ENCODE measurements around the gene GREB1L.

GREB1L gene

DNA sequence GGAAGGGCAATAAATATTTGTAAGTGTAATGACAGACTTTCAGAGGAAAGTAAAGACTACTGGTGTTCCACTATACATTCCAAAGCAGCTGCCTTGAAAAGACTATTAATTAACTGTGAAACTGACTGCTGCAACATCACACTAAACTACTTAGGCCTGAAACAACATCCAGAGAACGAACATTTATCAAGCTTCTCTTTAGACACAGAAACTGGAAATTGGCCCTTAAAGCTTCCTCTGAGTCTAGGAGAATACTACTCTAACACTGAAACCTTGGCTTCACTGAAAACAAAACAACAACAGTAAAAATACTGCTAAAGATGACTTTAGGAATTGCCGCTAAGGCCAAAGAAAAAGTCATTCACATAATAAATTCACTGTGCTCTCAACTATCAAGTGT is 283.9 kb downstream of the GREB1L start:
- Histone ChIP-seq H3K4ac (ENCODE audit: low read length) (no peak overlapping the region), H3K4me1 (ENCODE audit: control insufficient read depth in 2 of 2, insufficient read depth in 1 of 2, low read depth in 1 of 2, low read length in 2 of 2) (no peaks in the 10 kb centered on the region), H2BK5ac (ENCODE audit: low read length) (no peak overlapping the region), H3K27ac (replicated peaks; ENCODE audit: low read length) (no peak overlapping the region), H2BK120ac (ENCODE audit: low read depth, low read length) (no peak overlapping the region), H3K18ac (ENCODE audit: low read length) (no peak overlapping the region), H3K14ac (ENCODE audit: low read length) (no peak overlapping the region), H3K9ac (ENCODE audit: low read depth, low read length, poor library complexity) (no peak overlapping the region), H2BK12ac (ENCODE audit: low read length) (no peak overlapping the region), H3K4me3 (ENCODE audit: low read length in 2 of 2) (no peak overlapping the region), H3K27me3 (ENCODE audit: control insufficient read depth in 3 of 3, insufficient read depth in 3 of 3, low read depth in 1 of 3, low read length in 3 of 3) (no peaks in the 10 kb centered on the region), H3K36me3 (replicated peaks in 1 of 2; ENCODE audit: control insufficient read depth in 2 of 2, insufficient read depth in 2 of 2, low read length in 2 of 2) (peaks cover 12 to 99% of the 10 kb centered on the region in 2 donors), H3K79me1 (ENCODE audit: low read depth, low read length) (no peaks in the 10 kb centered on the region), H2AK5ac (ENCODE audit: low read depth, low read length) (no peak overlapping the region), H2BK15ac (ENCODE audit: low read length) (no peak overlapping the region), H4K8ac (ENCODE audit: low read depth, low read length) (no peak overlapping the region), H2AFZ (ENCODE audit: low read length) (no peak overlapping the region), H3K4me2 (ENCODE audit: insufficient read depth, low read length, poor library complexity, severe bottlenecking) (no peak overlapping the region), H3K9me3 (replicated peaks in 1 of 2; ENCODE audit: control insufficient read depth in 2 of 2, insufficient read depth in 1 of 2, low read depth in 1 of 2, low read length in 2 of 2) (no peaks in the 10 kb centered on the region), H4K91ac (ENCODE audit: low read depth, low read length, poor library complexity) (no peak overlapping the region), H3K23ac (ENCODE audit: low read depth, low read length, poor library complexity) (no peak overlapping the region)
- no CpG with 5 or more reads among the region's 2 CpGs for WGBS, 2 donors (ENCODE audit: extremely low coverage in 2 of 2, insufficient read length in 2 of 2, insufficient replicate concordance in 1 of 2)
- no peak for DNase-seq (ENCODE audit: low spot score)

DNA sequence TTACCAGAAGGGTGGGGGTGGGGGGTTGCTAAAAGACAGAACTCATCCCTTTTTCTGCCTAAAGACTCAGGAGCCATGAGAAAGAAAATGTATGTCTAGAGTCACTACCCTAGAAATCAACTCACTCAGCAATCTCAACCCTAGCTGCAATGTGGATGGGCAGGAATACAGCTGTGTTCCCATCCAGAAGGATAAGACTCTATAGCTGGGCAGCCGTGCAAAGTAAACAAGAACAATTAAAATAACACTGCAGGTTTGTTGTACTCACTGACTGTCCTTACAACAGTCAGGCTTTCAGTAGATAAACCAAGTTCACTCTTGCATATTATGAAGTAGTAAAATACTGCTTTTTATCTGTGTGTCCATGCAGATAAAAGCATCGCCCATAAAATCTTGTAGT is 284.4 kb downstream of the GREB1L start:
- Histone ChIP-seq H3K36me3 (replicated peaks in 1 of 2; ENCODE audit: control insufficient read depth in 2 of 2, insufficient read depth in 2 of 2, low read length in 2 of 2) (peaks cover 12 to 99% of the 10 kb centered on the region in 2 donors), H3K27ac (replicated peaks; ENCODE audit: low read length) (no peak overlapping the region)

GRCh38 chr18:21534327-21534726 is 292.3 kb downstream of the GREB1L start:
- H2BK12ac ChIP-seq (ENCODE audit: low read length) = no peak overlapping the region
- no peak overlapping the region for H3K23ac ChIP-seq (ENCODE audit: low read depth, low read length, poor library complexity)
- no CpG with 5 or more reads among the region's 1 CpG for WGBS, 2 donors (ENCODE audit: extremely low coverage in 2 of 2, insufficient read length in 2 of 2, insufficient replicate concordance in 1 of 2)
- H3K27ac ChIP-seq (replicated peaks; ENCODE audit: low read length) = no peak overlapping the region
- H3K4me1 ChIP-seq (ENCODE audit: control insufficient read depth in 2 of 2, insufficient read depth in 1 of 2, low read depth in 1 of 2, low read length in 2 of 2) = no peaks in the 10 kb centered on the region
- H3K27me3 ChIP-seq (ENCODE audit: control insufficient read depth in 3 of 3, insufficient read depth in 3 of 3, low read depth in 1 of 3, low read length in 3 of 3) = no peaks in the 10 kb centered on the region
- no peak overlapping the region for H2BK5ac ChIP-seq (ENCODE audit: low read length)
- H3K4me2 ChIP-seq (ENCODE audit: insufficient read depth, low read length, poor library complexity, severe bottlenecking) = no peak overlapping the region
- H3K79me1 ChIP-seq (ENCODE audit: low read depth, low read length) = no peaks in the 10 kb centered on the region
- no peak overlapping the region for H2BK15ac ChIP-seq (ENCODE audit: low read length)
- H3K4ac ChIP-seq (ENCODE audit: low read length) = no peak overlapping the region
- peaks cover 0 to 3% of the 10 kb centered on the region in 2 donors for H3K9me3 ChIP-seq (replicated peaks in 1 of 2; ENCODE audit: control insufficient read depth in 2 of 2, insufficient read depth in 1 of 2, low read depth in 1 of 2, low read length in 2 of 2)
- no peak overlapping the region for H3K4me3 ChIP-seq (ENCODE audit: low read length in 2 of 2)
- no peak overlapping the region for H3K9ac ChIP-seq (ENCODE audit: low read depth, low read length, poor library complexity)
- no peak overlapping the region for H2AFZ ChIP-seq (ENCODE audit: low read length)
- H3K18ac ChIP-seq (ENCODE audit: low read length) = no peak overlapping the region
- H2BK120ac ChIP-seq (ENCODE audit: low read depth, low read length) = no peak overlapping the region
- no peak for DNase-seq (ENCODE audit: low spot score)
- no peak overlapping the region for H3K14ac ChIP-seq (ENCODE audit: low read length)
- no peak overlapping the region for H4K91ac ChIP-seq (ENCODE audit: low read depth, low read length, poor library complexity)
- peaks cover 4 to 93% of the 10 kb centered on the region in 2 donors for H3K36me3 ChIP-seq (replicated peaks in 1 of 2; ENCODE audit: control insufficient read depth in 2 of 2, insufficient read depth in 2 of 2, low read length in 2 of 2)
- H2AK5ac ChIP-seq (ENCODE audit: low read depth, low read length) = no peak overlapping the region
- H4K8ac ChIP-seq (ENCODE audit: low read depth, low read length) = no peak overlapping the region

More for the DNA sequence above, 284.4 kb downstream of the GREB1L start:
- H3K23ac ChIP-seq (ENCODE audit: low read depth, low read length, poor library complexity) = no peak overlapping the region
- no peak overlapping the region for H4K8ac ChIP-seq (ENCODE audit: low read depth, low read length)
- H2AFZ ChIP-seq (ENCODE audit: low read length) = no peak overlapping the region
- no peaks in the 10 kb centered on the region for H3K79me1 ChIP-seq (ENCODE audit: low read depth, low read length)
- no peak overlapping the region for H3K9ac ChIP-seq (ENCODE audit: low read depth, low read length, poor library complexity)
- WGBS, 2 donors (ENCODE audit: extremely low coverage in 2 of 2, insufficient read length in 2 of 2, insufficient replicate concordance in 1 of 2) = no CpG with 5 or more reads among the region's 2 CpGs
- no peaks in the 10 kb centered on the region for H3K27me3 ChIP-seq (ENCODE audit: control insufficient read depth in 3 of 3, insufficient read depth in 3 of 3, low read depth in 1 of 3, low read length in 3 of 3)
- no peak overlapping the region for H3K4ac ChIP-seq (ENCODE audit: low read length)
- H2BK15ac ChIP-seq (ENCODE audit: low read length) = no peak overlapping the region
- DNase-seq (ENCODE audit: low spot score) = no peak
- no peak overlapping the region for H3K18ac ChIP-seq (ENCODE audit: low read length)
- no peak overlapping the region for H2BK120ac ChIP-seq (ENCODE audit: low read depth, low read length)
- H4K91ac ChIP-seq (ENCODE audit: low read depth, low read length, poor library complexity) = no peak overlapping the region
- no peak overlapping the region for H2BK12ac ChIP-seq (ENCODE audit: low read length)
- H3K4me2 ChIP-seq (ENCODE audit: insufficient read depth, low read length, poor library complexity, severe bottlenecking) = no peak overlapping the region
- H2AK5ac ChIP-seq (ENCODE audit: low read depth, low read length) = no peak overlapping the region
- H3K4me3 ChIP-seq (ENCODE audit: low read length in 2 of 2) = no peak overlapping the region
- H3K9me3 ChIP-seq (replicated peaks in 1 of 2; ENCODE audit: control insufficient read depth in 2 of 2, insufficient read depth in 1 of 2, low read depth in 1 of 2, low read length in 2 of 2) = no peaks in the 10 kb centered on the region
- no peak overlapping the region for H3K14ac ChIP-seq (ENCODE audit: low read length)
- no peaks in the 10 kb centered on the region for H3K4me1 ChIP-seq (ENCODE audit: control insufficient read depth in 2 of 2, insufficient read depth in 1 of 2, low read depth in 1 of 2, low read length in 2 of 2)
- no peak overlapping the region for H2BK5ac ChIP-seq (ENCODE audit: low read length)

DNA sequence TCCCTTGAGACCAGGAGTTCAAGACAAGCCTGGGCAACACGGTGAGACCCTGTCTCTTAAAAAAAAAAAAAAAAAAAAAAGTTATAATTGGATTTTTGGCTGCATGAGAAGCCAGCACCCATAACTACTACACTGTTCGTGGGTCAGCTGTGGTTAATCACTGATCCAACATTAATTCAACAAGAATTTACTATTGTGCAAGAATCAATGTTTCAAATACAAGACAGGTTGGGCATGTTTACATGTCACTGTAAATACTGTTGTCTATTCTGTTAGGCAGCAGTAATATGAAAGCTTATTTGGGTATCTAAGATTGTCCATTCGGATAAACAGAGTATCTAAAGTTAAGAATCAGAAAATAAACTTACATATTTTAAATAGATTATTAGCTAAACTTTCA is 296.2 kb downstream of the GREB1L start:
- DNase-seq (ENCODE audit: low spot score) = no peak
- Histone ChIP-seq H3K36me3 (replicated peaks in 1 of 2; ENCODE audit: control insufficient read depth in 2 of 2, insufficient read depth in 2 of 2, low read length in 2 of 2) (peaks cover 2 to 68% of the 10 kb centered on the region in 2 donors), H3K9ac (ENCODE audit: low read depth, low read length, poor library complexity) (no peak overlapping the region), H3K4me2 (ENCODE audit: insufficient read depth, low read length, poor library complexity, severe bottlenecking) (no peak overlapping the region), H2BK120ac (ENCODE audit: low read depth, low read length) (no peak overlapping the region), H3K4me1 (ENCODE audit: control insufficient read depth in 2 of 2, insufficient read depth in 1 of 2, low read depth in 1 of 2, low read length in 2 of 2) (no peaks in the 10 kb centered on the region), H2AFZ (ENCODE audit: low read length) (no peak overlapping the region), H3K9me3 (replicated peaks in 1 of 2; ENCODE audit: control insufficient read depth in 2 of 2, insufficient read depth in 1 of 2, low read depth in 1 of 2, low read length in 2 of 2) (peaks cover 0 to 3% of the 10 kb centered on the region in 2 donors), H3K79me1 (ENCODE audit: low read depth, low read length) (no peaks in the 10 kb centered on the region), H3K4ac (ENCODE audit: low read length) (no peak overlapping the region), H2BK5ac (ENCODE audit: low read length) (no peak overlapping the region), H3K18ac (ENCODE audit: low read length) (no peak overlapping the region), H3K14ac (ENCODE audit: low read length) (no peak overlapping the region), H3K27ac (replicated peaks; ENCODE audit: low read length) (no peak overlapping the region), H3K4me3 (ENCODE audit: low read length in 2 of 2) (no peak overlapping the region), H3K23ac (ENCODE audit: low read depth, low read length, poor library complexity) (no peak overlapping the region), H2BK12ac (ENCODE audit: low read length) (no peak overlapping the region), H2BK15ac (ENCODE audit: low read length) (no peak overlapping the region), H4K8ac (ENCODE audit: low read depth, low read length) (no peak overlapping the region), H4K91ac (ENCODE audit: low read depth, low read length, poor library complexity) (no peak overlapping the region), H2AK5ac (ENCODE audit: low read depth, low read length) (no peak overlapping the region), H3K27me3 (ENCODE audit: control insufficient read depth in 3 of 3, insufficient read depth in 3 of 3, low read depth in 1 of 3, low read length in 3 of 3) (no peaks in the 10 kb centered on the region)
- WGBS, 2 donors (ENCODE audit: extremely low coverage in 2 of 2, insufficient read length in 2 of 2, insufficient replicate concordance in 1 of 2) = no CpG with 5 or more reads among the region's 3 CpGs
